BLaER1 treated with 17β-estradiol and CSF1 and Interleukin-3, amounts not matched to agents 10 nM and 100 nM (cell line): ENCODE measurements around the gene ADAMTSL1.

ENCODE experiments used
- H3K27ac ChIP-seq, 11 experiments: shearing (Covaris generic); formaldehyde crosslinking; 2 replicates each; pipeline ENCODE4 v1.8.1; 2022
- H3K27me3 ChIP-seq, 11 experiments: shearing (Covaris generic); formaldehyde crosslinking; 2 replicates each; pipeline ENCODE4 v1.8.1; 2022
- H3K36me3 ChIP-seq, 11 experiments: shearing (Covaris generic); formaldehyde crosslinking; 2 replicates each; pipeline ENCODE4 v1.8.1; 2022
- H3K4me1 ChIP-seq, 10 experiments: shearing (Covaris generic); formaldehyde crosslinking; 2 replicates each; pipeline ENCODE4 v1.8.1; 2022
- H3K4me2 ChIP-seq, 11 experiments: shearing (Covaris generic); formaldehyde crosslinking; 2 replicates each; pipeline ENCODE4 v1.8.1; 2022
- H3K4me3 ChIP-seq, 10 experiments: shearing (Covaris generic); formaldehyde crosslinking; 2 replicates each; pipeline ENCODE4 v1.8.1; 2022
- H3K9ac ChIP-seq, 11 experiments: shearing (Covaris generic); formaldehyde crosslinking; 2 replicates each; pipeline ENCODE4 v1.8.1; 2022
- H3K9me3 ChIP-seq, 11 experiments: shearing (Covaris generic); formaldehyde crosslinking; replicated peaks in 1 of 11; 2 replicates each; pipeline ENCODE4 v1.8.1; 2022
- H4K20me1 ChIP-seq, 11 experiments: shearing (Covaris generic); formaldehyde crosslinking; 2 replicates each; pipeline ENCODE4 v1.8.1; 2022
- Cebpa-rat ChIP-seq, 11 experiments: shearing (Covaris generic); IDR thresholded peaks; 2 replicates each; pipeline ENCODE4 v1.8.1; 2022

ADAMTSL1 gene

GRCh38 chr9:18438951-18439350 lies 35.0 kb upstream of the ADAMTSL1 start:
- no peaks in the 10 kb centered on the region for H3K9me3 ChIP-seq
- peaks cover 0 to 14% (median 4%) of the 10 kb centered on the region in 11 experiments; a peak in 9 of 22 replicates for H3K27me3 ChIP-seq
- H3K4me3 ChIP-seq = no peak overlapping the region
- H4K20me1 ChIP-seq = no peaks in the 10 kb centered on the region
- H3K27ac ChIP-seq = no peak overlapping the region
- H3K4me2 ChIP-seq = no peak overlapping the region
- no peak for TF ChIP-seq Cebpa-rat (IDR thresholded peaks at IDR 0.05)
- H3K36me3 ChIP-seq = no peaks in the 10 kb centered on the region
- no peak overlapping the region for H3K9ac ChIP-seq
- no peaks in the 10 kb centered on the region for H3K4me1 ChIP-seq

- Histone ChIP-seq H3K36me3 (no peaks in the 10 kb centered on the region), H3K4me2 (no peak overlapping the region), H4K20me1 (no peaks in the 10 kb centered on the region), H3K4me3 (no peak overlapping the region), H3K9me3 (no peaks in the 10 kb centered on the region), H3K9ac (no peak overlapping the region), H3K27ac (no peak overlapping the region), H3K4me1 (no peaks in the 10 kb centered on the region), H3K27me3 (peaks cover 0 to 14% (median 4%) of the 10 kb centered on the region in 11 experiments; a peak in 9 of 22 replicates)
- no peak for TF ChIP-seq Cebpa-rat (IDR thresholded peaks at IDR 0.05)
These were observed 32.7 kb upstream of the ADAMTSL1 start for GRCh38 chr9:18441261-18441660.

- Histone ChIP-seq H3K27ac (no peak overlapping the region), H3K36me3 (no peaks in the 10 kb centered on the region), H3K4me2 (no peak overlapping the region), H3K9ac (no peak overlapping the region), H3K27me3 (peaks cover 0 to 10% (median 4%) of the 10 kb centered on the region in 11 experiments; a peak in 9 of 22 replicates), H3K9me3 (no peaks in the 10 kb centered on the region), H3K4me1 (no peaks in the 10 kb centered on the region), H4K20me1 (no peaks in the 10 kb centered on the region; a peak in 1 of 22 replicates), H3K4me3 (no peak overlapping the region)
- no peak for TF ChIP-seq Cebpa-rat (IDR thresholded peaks at IDR 0.05)
These were observed 31.1 kb upstream of the ADAMTSL1 start for GRCh38 chr9:18442629-18443491.

GRCh38 chr9:18447131-18447530 lies 26.8 kb upstream of the ADAMTSL1 start:
- Histone ChIP-seq H4K20me1 (no peaks in the 10 kb centered on the region; a peak in 1 of 22 replicates), H3K9me3 (no peaks in the 10 kb centered on the region), H3K9ac (no peak overlapping the region), H3K4me2 (no peak overlapping the region), H3K27me3 (no peaks in the 10 kb centered on the region), H3K27ac (no peak overlapping the region), H3K36me3 (no peaks in the 10 kb centered on the region), H3K4me3 (no peak overlapping the region), H3K4me1 (no peaks in the 10 kb centered on the region)
- no peak for TF ChIP-seq Cebpa-rat (IDR thresholded peaks at IDR 0.05)

GRCh38 chr9:18447541-18447940 lies 26.4 kb upstream of the ADAMTSL1 start:
- no peak overlapping the region for H3K4me3 ChIP-seq
- H3K9ac ChIP-seq = no peak overlapping the region
- H3K27me3 ChIP-seq = no peaks in the 10 kb centered on the region
- no peak overlapping the region for H3K4me2 ChIP-seq
- H3K4me1 ChIP-seq = no peaks in the 10 kb centered on the region
- H3K9me3 ChIP-seq = no peaks in the 10 kb centered on the region
- no peak for TF ChIP-seq Cebpa-rat (IDR thresholded peaks at IDR 0.05)
- H3K27ac ChIP-seq = no peak overlapping the region
- H3K36me3 ChIP-seq = no peaks in the 10 kb centered on the region
- no peaks in the 10 kb centered on the region; a peak in 1 of 22 replicates for H4K20me1 ChIP-seq

GRCh38 chr9:18448101-18448500 lies 25.9 kb upstream of the ADAMTSL1 start:
- TF ChIP-seq Cebpa-rat (IDR thresholded peaks at IDR 0.05) = no peak
- H3K27me3 ChIP-seq = no peaks in the 10 kb centered on the region
- H3K4me2 ChIP-seq = no peak overlapping the region
- no peak overlapping the region for H3K27ac ChIP-seq
- no peak overlapping the region for H3K9ac ChIP-seq
- no peaks in the 10 kb centered on the region; a peak in 1 of 22 replicates for H4K20me1 ChIP-seq
- no peaks in the 10 kb centered on the region for H3K4me1 ChIP-seq
- H3K9me3 ChIP-seq = no peaks in the 10 kb centered on the region
- H3K36me3 ChIP-seq = no peaks in the 10 kb centered on the region
- no peak overlapping the region for H3K4me3 ChIP-seq

GRCh38 chr9:18451406-18451805 lies 22.5 kb upstream of the ADAMTSL1 start:
- H3K4me2 ChIP-seq = no peak overlapping the region
- H3K4me3 ChIP-seq = no peak overlapping the region
- H3K9me3 ChIP-seq = no peaks in the 10 kb centered on the region
- H3K27me3 ChIP-seq = no peaks in the 10 kb centered on the region
- no peak for TF ChIP-seq Cebpa-rat (IDR thresholded peaks at IDR 0.05)
- no peak overlapping the region for H3K9ac ChIP-seq
- H3K27ac ChIP-seq = no peak overlapping the region
- no peaks in the 10 kb centered on the region for H3K4me1 ChIP-seq
- no peaks in the 10 kb centered on the region for H3K36me3 ChIP-seq
- H4K20me1 ChIP-seq = no peaks in the 10 kb centered on the region; a peak in 1 of 22 replicates

- Histone ChIP-seq H3K4me1 (no peaks in the 10 kb centered on the region), H3K27me3 (no peaks in the 10 kb centered on the region), H3K27ac (no peak overlapping the region), H4K20me1 (no peaks in the 10 kb centered on the region; a peak in 1 of 22 replicates), H3K9me3 (no peaks in the 10 kb centered on the region), H3K4me2 (no peak overlapping the region), H3K9ac (no peak overlapping the region), H3K4me3 (no peak overlapping the region), H3K36me3 (no peaks in the 10 kb centered on the region)
- TF ChIP-seq Cebpa-rat (IDR thresholded peaks at IDR 0.05) = no peak
These were observed 21.7 kb upstream of the ADAMTSL1 start for GRCh38 chr9:18452276-18452675.

GRCh38 chr9:18456624-18457237 lies 17.2 kb upstream of the ADAMTSL1 start:
- no peaks in the 10 kb centered on the region for H4K20me1 ChIP-seq
- H3K4me2 ChIP-seq = no peak overlapping the region
- H3K36me3 ChIP-seq = no peaks in the 10 kb centered on the region
- H3K9ac ChIP-seq = no peak overlapping the region
- no peaks in the 10 kb centered on the region for H3K4me1 ChIP-seq
- H3K27me3 ChIP-seq = no peaks in the 10 kb centered on the region
- H3K9me3 ChIP-seq = no peaks in the 10 kb centered on the region
- TF ChIP-seq Cebpa-rat (IDR thresholded peaks at IDR 0.05) = no peak
- no peak overlapping the region for H3K4me3 ChIP-seq
- no peak overlapping the region for H3K27ac ChIP-seq

GRCh38 chr9:18457510-18457909 lies 16.4 kb upstream of the ADAMTSL1 start:
- TF ChIP-seq Cebpa-rat (IDR thresholded peaks at IDR 0.05) = no peak
- Histone ChIP-seq H3K4me3 (no peak overlapping the region), H3K27me3 (no peaks in the 10 kb centered on the region), H3K4me2 (no peak overlapping the region), H3K36me3 (no peaks in the 10 kb centered on the region), H4K20me1 (no peaks in the 10 kb centered on the region), H3K27ac (no peak overlapping the region), H3K9me3 (no peaks in the 10 kb centered on the region), H3K9ac (no peak overlapping the region), H3K4me1 (no peaks in the 10 kb centered on the region)
